Measurements from ENCODE around the gene TXNRD1.

TXNRD1 gene

DNA sequence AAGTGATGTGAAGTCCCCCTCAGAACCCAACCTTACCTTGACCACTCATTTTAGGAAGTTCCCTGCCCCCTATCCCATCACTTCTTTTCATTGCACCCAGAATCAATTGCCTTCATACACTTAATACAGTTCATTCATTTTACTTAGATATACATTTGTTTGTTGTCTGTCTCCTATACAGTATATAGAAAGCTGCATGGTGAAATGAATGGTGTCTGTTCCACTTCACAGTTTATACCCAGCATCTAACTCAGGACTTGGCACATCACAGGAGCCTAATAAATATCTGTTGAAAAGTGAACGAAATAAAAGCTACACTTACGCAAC, 38.3 kb upstream of the TXNRD1 start:
- no peaks in the 10 kb centered on the region for H3K27me3 ChIP-seq (ENCODE audit: control insufficient read depth, insufficient read depth, low read length)
- H3K4me3 ChIP-seq (ENCODE audit: low read depth, low read length) = no peak overlapping the region
- H2AFZ ChIP-seq = peak overlapping the region; percentile 72
- peak overlapping the region; percentile 90 for H3K27ac ChIP-seq
- no peaks in the 10 kb centered on the region for H3K9me3 ChIP-seq (ENCODE audit: control insufficient read depth, low read length)
- TF ChIP-seq, protein P1, sequence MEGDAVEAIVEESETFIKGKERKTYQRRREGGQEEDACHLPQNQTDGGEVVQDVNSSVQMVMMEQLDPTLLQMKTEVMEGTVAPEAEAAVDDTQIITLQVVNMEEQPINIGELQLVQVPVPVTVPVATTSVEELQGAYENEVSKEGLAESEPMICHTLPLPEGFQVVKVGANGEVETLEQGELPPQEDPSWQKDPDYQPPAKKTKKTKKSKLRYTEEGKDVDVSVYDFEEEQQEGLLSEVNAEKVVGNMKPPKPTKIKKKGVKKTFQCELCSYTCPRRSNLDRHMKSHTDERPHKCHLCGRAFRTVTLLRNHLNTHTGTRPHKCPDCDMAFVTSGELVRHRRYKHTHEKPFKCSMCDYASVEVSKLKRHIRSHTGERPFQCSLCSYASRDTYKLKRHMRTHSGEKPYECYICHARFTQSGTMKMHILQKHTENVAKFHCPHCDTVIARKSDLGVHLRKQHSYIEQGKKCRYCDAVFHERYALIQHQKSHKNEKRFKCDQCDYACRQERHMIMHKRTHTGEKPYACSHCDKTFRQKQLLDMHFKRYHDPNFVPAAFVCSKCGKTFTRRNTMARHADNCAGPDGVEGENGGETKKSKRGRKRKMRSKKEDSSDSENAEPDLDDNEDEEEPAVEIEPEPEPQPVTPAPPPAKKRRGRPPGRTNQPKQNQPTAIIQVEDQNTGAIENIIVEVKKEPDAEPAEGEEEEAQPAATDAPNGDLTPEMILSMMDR (IDR thresholded peaks at IDR 0.05) = no peak
- no peak overlapping the region for H3K9ac ChIP-seq
- H3K4me1 ChIP-seq = peaks cover 37% of the 10 kb centered on the region
- H3K79me2 ChIP-seq = no peaks in the 10 kb centered on the region
- H3K4me2 ChIP-seq (ENCODE audit: low read length) = peak overlapping the region; percentile 5
- no peaks in the 10 kb centered on the region for H3K36me3 ChIP-seq (ENCODE audit: control insufficient read depth, insufficient read depth, low read length)

DNA sequence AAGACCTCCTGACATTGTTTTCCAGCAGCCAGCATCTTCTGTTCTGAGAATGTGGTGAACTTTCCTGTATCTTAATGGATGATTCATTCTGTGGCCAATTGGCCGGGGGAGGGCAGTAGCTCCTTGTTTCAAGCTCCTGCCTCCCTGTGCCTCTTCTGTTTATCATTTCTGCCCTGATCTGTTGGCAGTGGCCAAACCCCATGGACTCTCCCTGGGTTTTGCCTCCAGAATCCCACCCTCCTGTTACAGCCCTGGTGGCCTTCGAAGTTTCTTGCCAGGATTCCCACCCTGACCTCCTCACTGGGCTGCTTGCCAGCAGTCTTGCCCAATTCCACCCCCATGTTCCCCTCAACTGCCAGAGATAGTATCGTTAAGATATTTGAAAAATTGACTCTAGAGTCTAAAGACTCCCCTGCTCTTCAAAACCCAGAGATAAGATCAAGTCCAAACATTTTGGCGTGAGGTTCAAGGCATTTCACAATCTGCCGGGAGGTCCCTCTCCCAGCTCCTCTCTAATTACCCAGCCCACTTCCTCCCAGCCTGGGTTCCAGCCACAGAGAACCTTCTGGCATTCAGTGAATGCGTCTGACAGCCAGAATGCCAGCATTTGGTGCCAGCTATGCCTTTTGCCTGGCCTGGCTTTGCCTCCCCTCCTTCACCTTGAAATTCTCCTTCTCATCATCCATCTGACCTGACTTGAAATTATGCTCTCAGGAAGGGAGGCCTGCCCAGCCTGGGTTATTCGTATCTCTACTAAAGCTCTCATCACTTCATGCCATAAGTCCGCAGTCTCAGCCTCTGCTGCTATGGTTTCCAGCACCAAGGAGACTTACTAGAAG, 37.7 kb upstream of the TXNRD1 start:
- Histone ChIP-seq H3K9ac (no peak overlapping the region), H3K79me2 (no peaks in the 10 kb centered on the region), H3K4me3 (ENCODE audit: low read depth, low read length) (no peak overlapping the region)

DNA sequence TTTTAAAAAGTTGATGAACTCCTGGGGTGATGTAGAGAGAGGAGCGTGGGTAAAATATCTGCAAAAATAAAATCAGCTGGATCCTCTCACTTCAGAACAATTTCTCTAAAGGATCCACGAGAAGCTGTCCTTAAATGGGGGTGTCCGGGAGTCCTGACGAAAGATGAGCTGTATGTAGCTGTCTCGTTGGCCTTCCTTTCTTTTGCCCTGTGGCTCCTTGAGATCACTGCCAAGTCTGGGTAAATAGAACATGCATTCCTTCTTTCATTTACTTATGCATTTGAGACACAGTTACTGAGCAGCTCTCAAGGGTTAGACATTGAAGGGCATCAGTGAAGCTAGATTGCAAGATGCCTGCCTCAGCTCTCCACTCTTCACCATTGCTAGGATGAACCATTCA, 35.2 kb upstream of the TXNRD1 start:
- H2AFZ ChIP-seq = peak overlapping the region; percentile 71
- H3K4me2 ChIP-seq (ENCODE audit: low read length) = no peak overlapping the region
- no peaks in the 10 kb centered on the region for H3K9me3 ChIP-seq (ENCODE audit: control insufficient read depth, low read length)
- peaks cover 34% of the 10 kb centered on the region for H3K4me1 ChIP-seq
- no peaks in the 10 kb centered on the region for H3K27me3 ChIP-seq (ENCODE audit: control insufficient read depth, insufficient read depth, low read length)
- peak overlapping the region; percentile 20 for H3K27ac ChIP-seq
- no peak overlapping the region for H3K9ac ChIP-seq
- TF ChIP-seq, protein P1 (IDR thresholded peaks at IDR 0.05) = no peak
- H3K4me3 ChIP-seq (ENCODE audit: low read depth, low read length) = no peak overlapping the region
- no peaks in the 10 kb centered on the region for H3K36me3 ChIP-seq (ENCODE audit: control insufficient read depth, insufficient read depth, low read length)
- H3K79me2 ChIP-seq = no peaks in the 10 kb centered on the region

More for the DNA sequence above, 37.7 kb upstream of the TXNRD1 start:
- H3K4me1 ChIP-seq = peaks cover 37% of the 10 kb centered on the region
- peak overlapping the region; percentile 90 for H3K27ac ChIP-seq
- peak overlapping the region; percentile 49 for H3K4me2 ChIP-seq (ENCODE audit: low read length)
- no peaks in the 10 kb centered on the region for H3K36me3 ChIP-seq (ENCODE audit: control insufficient read depth, insufficient read depth, low read length)
- no peaks in the 10 kb centered on the region for H3K9me3 ChIP-seq (ENCODE audit: control insufficient read depth, low read length)
- peak overlapping the region; percentile 72 for H2AFZ ChIP-seq
- H3K27me3 ChIP-seq (ENCODE audit: control insufficient read depth, insufficient read depth, low read length) = no peaks in the 10 kb centered on the region
- TF ChIP-seq, protein P1 (IDR thresholded peaks at IDR 0.05) = peak; percentile 66

DNA sequence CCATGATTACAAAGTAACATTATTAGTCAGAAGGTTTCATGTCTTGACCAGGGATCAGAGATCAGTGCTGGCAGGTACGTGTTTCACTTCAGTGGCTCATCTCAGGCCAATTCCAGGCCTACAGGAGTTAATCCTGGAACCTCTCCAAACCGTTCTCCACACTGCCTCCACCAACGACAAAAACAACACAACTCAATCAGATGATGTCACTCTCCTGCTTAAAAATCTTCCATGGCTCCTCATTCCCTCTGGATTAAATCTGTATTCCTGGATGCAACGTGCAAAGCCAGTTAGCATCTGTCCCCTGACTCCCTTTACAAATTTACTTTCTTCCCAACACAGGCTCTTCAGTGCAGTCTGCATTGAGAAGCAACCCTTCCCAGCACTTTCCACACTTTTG, 34.3 kb upstream of the TXNRD1 start:
- Histone ChIP-seq H3K36me3 (ENCODE audit: control insufficient read depth, insufficient read depth, low read length) (no peaks in the 10 kb centered on the region), H3K4me3 (ENCODE audit: low read depth, low read length) (no peak overlapping the region), H3K9me3 (ENCODE audit: control insufficient read depth, low read length) (no peaks in the 10 kb centered on the region), H3K27me3 (ENCODE audit: control insufficient read depth, insufficient read depth, low read length) (no peaks in the 10 kb centered on the region), H3K9ac (no peak overlapping the region), H2AFZ (peak overlapping the region; percentile 71), H3K4me1 (peaks cover 34% of the 10 kb centered on the region), H3K79me2 (no peaks in the 10 kb centered on the region), H3K27ac (no peak overlapping the region), H3K4me2 (ENCODE audit: low read length) (no peak overlapping the region)
- TF ChIP-seq, protein P1 (IDR thresholded peaks at IDR 0.05) = no peak

DNA sequence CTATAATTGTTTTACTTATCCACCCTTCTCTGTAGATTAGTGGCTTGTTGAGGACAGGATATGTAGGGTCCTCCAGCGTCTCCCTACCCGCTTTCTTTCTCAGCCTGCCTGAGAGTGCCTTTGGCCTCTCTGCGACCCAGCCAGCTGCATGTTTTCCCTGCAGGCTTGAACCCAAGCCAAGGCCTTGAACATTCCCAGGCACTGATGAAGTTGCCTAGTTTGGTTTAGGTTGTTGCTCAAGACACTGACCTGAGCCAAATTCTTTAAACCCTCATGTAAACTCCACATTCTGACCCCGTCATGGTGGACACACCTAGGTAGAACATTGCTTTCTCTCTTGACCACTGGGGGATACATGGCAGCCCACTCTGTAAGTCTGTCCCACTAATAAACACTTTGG, 33.4 kb upstream of the TXNRD1 start:
- peaks cover 29% of the 10 kb centered on the region for H3K4me1 ChIP-seq
- H3K27ac ChIP-seq = no peak overlapping the region
- no peaks in the 10 kb centered on the region for H3K79me2 ChIP-seq
- no peaks in the 10 kb centered on the region for H3K27me3 ChIP-seq (ENCODE audit: control insufficient read depth, insufficient read depth, low read length)
- no peaks in the 10 kb centered on the region for H3K9me3 ChIP-seq (ENCODE audit: control insufficient read depth, low read length)
- H3K36me3 ChIP-seq (ENCODE audit: control insufficient read depth, insufficient read depth, low read length) = no peaks in the 10 kb centered on the region
- no peak overlapping the region for H3K9ac ChIP-seq
- no peak overlapping the region for H3K4me3 ChIP-seq (ENCODE audit: low read depth, low read length)
- TF ChIP-seq, protein P1 (IDR thresholded peaks at IDR 0.05) = no peak
- H3K4me2 ChIP-seq (ENCODE audit: low read length) = no peak overlapping the region
- no peak overlapping the region for H2AFZ ChIP-seq

All from parathyroid adenoma (tissue), 2 donors.